HG02884 (cell line): Measurements from ENCODE around the gene CEBPB.
"Not testable (repeated sequence)": the region's sequence is repeated elsewhere in the genome, so short reads cannot be mapped to it uniquely, and the experiment has no call there.

Experiments used
- ATAC-seq: cut with Tn5 transposase; IDR thresholded peaks from one replicate; pipeline ENCODE4 v1.9.1; 2021; ENCODE audit warnings: mild to moderate bottlenecking, moderate library complexity; ENCODE audit not compliant: unreplicated experiment

CEBPB gene

GRCh38 chr20:50208815-50209214, 18.2 kb downstream of the CEBPB start:
- not testable (repeated sequence) for ATAC-seq

GRCh38 chr20:50210066-50210619, 19.5 kb downstream of the CEBPB start:
- no peak for ATAC-seq

- ATAC-seq = no peak
Observed at GRCh38 chr20:50211091-50211490, 20.5 kb downstream of the CEBPB start.

- no peak for ATAC-seq
Observed at GRCh38 chr20:50213531-50214106, 23.0 kb downstream of the CEBPB start.

- ATAC-seq = no peak
Observed at GRCh38 chr20:50214226-50215024, 23.8 kb downstream of the CEBPB start.

- ATAC-seq = no peak
Observed at GRCh38 chr20:50215101-50215690, 24.6 kb downstream of the CEBPB start.

- ATAC-seq = no peak
Observed at GRCh38 chr20:50215926-50216325, 25.3 kb downstream of the CEBPB start.

GRCh38 chr20:50216543-50217206, 26.0 kb downstream of the CEBPB start:
- ATAC-seq = no peak

GRCh38 chr20:50217207-50217949, 26.7 kb downstream of the CEBPB start:
- no peak for ATAC-seq

- no peak for ATAC-seq
Observed at GRCh38 chr20:50218987-50219435, 28.4 kb downstream of the CEBPB start.

GRCh38 chr20:50219600-50219999, 29.0 kb downstream of the CEBPB start:
- no peak for ATAC-seq

GRCh38 chr20:50220093-50220893, 29.7 kb downstream of the CEBPB start:
- no peak for ATAC-seq

GRCh38 chr20:50220894-50221365, 30.3 kb downstream of the CEBPB start:
- ATAC-seq = no peak

GRCh38 chr20:50221501-50222308, 31.1 kb downstream of the CEBPB start:
- no peak for ATAC-seq

GRCh38 chr20:50222309-50223038, 31.8 kb downstream of the CEBPB start:
- no peak for ATAC-seq

GRCh38 chr20:50223039-50224005, 32.7 kb downstream of the CEBPB start:
- no peak for ATAC-seq

GRCh38 chr20:50224052-50224451, 33.4 kb downstream of the CEBPB start:
- no peak for ATAC-seq
